Stimulated activated CD8-positive, alpha-beta memory T cell treated with anti-CD3 and anti-CD28 coated beads, Interleukin-4, amount 100 ng/mL, for 4 hours (primary cell): Measurements from ENCODE around the gene TAGLN.

Experiments
- DNase-seq, 2 donors: peaks; one replicate each; pipeline ENCODE4 v3.0.0-alpha.2; 2020; ENCODE audit warnings: low read depth in 2 of 2, low spot score in 1 of 2

TAGLN gene

GRCh38 chr11:117229931-117230285 is 30.7 kb downstream of the TAGLN start:
- no peak for DNase-seq

GRCh38 chr11:117230286-117230961 is 31.3 kb downstream of the TAGLN start:
- DNase-seq, result peak in 1 of 2 donors; percentile 11

GRCh38 chr11:117230999-117231841 is 32.0 kb downstream of the TAGLN start:
- peak in 1 of 2 donors; percentile 2 for DNase-seq

GRCh38 chr11:117231842-117232091 is 32.6 kb downstream of the TAGLN start, which contains the start of gene PCSK7:
Gene PCSK7 (minus strand): TSS chr11:117232073. CDS start chr11:117229844, 2,229 bp downstream.
- peak; percentile 18 to 32 for DNase-seq

- peak; percentile 38 to 52 for DNase-seq
Measured at GRCh38 chr11:117232092-117232878, 33.1 kb downstream of the TAGLN start, which contains the start of gene RNF214. Gene RNF214 (plus strand): TSS chr11:117232671. CDS start chr11:117234273, 1,602 bp downstream.

- no peak for DNase-seq
Measured at GRCh38 chr11:117232911-117233409, 33.8 kb downstream of the TAGLN start.

GRCh38 chr11:117238221-117238620 is 39.1 kb downstream of the TAGLN start:
- no peak for DNase-seq

- no peak for DNase-seq
Measured at GRCh38 chr11:117239295-117239694, 40.1 kb downstream of the TAGLN start.

- DNase-seq, result no peak
Measured at GRCh38 chr11:117248341-117248740, 49.2 kb downstream of the TAGLN start.

GRCh38 chr11:117249571-117249970 is 50.4 kb downstream of the TAGLN start:
- DNase-seq, result no peak

GRCh38 chr11:117251506-117251905 is 52.3 kb downstream of the TAGLN start:
- DNase-seq, result no peak

GRCh38 chr11:117255966-117256365 is 56.8 kb downstream of the TAGLN start:
- no peak for DNase-seq

GRCh38 chr11:117256573-117256972 is 57.4 kb downstream of the TAGLN start:
- DNase-seq, result no peak
